SU-DHL-6 (cell line): ENCODE measurements around the gene PLAGL1.

ENCODE experiments used
- CTCF ChIP-seq: fragments of 200-600 bp; sonication (generic); IDR thresholded peaks from one replicate; pipeline ENCODE4 v1.5.1; 2017; ENCODE audit warnings: antibody characterized with exemption, mild to moderate bottlenecking, low read length, moderate library complexity; ENCODE audit not compliant: insufficient read depth, poor library complexity, severe bottlenecking
- EZH2phosphoT487 ChIP-seq: fragments of 200-600 bp; sonication (generic), shearing (Covaris generic); conservative IDR thresholded peaks from 2 replicates; pipeline ENCODE4 v1.6.1; 2018; ENCODE audit warnings: mild to moderate bottlenecking, antibody characterized with exemption, low read length, moderate library complexity, mixed read lengths

GRCh38 chr6:144013486-144013909 lies 5.4 kb upstream of the PLAGL1 start:
- TF ChIP-seq CTCF (peak; percentile 60), EZH2phosphoT487 (no peak)
